Measurements from ENCODE around the gene DNAAF8. TPM values are rescaled to one million over a fixed set of nuclear protein-coding genes. Genes with fewer than 3 reads are reported as not detected.

The DNAAF8 gene
- total RNA-seq, 4 donors from 2014 or later, result not detected

DNA sequence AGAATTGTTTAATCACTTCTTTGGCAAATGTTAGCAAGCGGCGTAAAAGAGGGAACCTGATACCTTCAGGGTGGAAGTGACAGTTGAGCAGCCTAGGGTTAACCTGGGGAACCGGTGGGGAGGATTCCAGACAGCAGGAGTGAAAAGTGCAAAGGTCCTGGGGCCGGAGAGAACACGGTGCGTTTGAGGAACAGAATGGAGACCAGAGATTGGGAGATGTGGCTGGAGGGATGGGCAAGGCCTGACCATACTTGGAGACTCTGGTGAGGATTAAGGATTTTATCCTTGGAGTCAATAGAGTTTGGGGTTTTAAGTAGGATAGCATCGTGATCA lies 34.9 kb downstream of the DNAAF8 start:
- Histone ChIP-seq H3K27ac (peak overlapping the region in 1 of 4 donors; percentile 90), H3K4me1 (peaks cover 0 to 29% (median 14%) of the 10 kb centered on the region in 4 donors), H3K27me3 (no peaks in the 10 kb centered on the region), H3K4me3 (peak overlapping the region in 3 of 4 donors; percentile 40 to 78 (median 68)), H3K36me3 (peaks cover 0 to 8% (median 0%) of the 10 kb centered on the region in 3 donors), H3K9me3 (no peaks in the 10 kb centered on the region)
- DNase-seq, result no peak
- TF ChIP-seq, protein P1, sequence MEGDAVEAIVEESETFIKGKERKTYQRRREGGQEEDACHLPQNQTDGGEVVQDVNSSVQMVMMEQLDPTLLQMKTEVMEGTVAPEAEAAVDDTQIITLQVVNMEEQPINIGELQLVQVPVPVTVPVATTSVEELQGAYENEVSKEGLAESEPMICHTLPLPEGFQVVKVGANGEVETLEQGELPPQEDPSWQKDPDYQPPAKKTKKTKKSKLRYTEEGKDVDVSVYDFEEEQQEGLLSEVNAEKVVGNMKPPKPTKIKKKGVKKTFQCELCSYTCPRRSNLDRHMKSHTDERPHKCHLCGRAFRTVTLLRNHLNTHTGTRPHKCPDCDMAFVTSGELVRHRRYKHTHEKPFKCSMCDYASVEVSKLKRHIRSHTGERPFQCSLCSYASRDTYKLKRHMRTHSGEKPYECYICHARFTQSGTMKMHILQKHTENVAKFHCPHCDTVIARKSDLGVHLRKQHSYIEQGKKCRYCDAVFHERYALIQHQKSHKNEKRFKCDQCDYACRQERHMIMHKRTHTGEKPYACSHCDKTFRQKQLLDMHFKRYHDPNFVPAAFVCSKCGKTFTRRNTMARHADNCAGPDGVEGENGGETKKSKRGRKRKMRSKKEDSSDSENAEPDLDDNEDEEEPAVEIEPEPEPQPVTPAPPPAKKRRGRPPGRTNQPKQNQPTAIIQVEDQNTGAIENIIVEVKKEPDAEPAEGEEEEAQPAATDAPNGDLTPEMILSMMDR (IDR thresholded peaks at IDR 0.05), result no peak
- TF ChIP-seq POLR2A (IDR thresholded peaks at IDR 0.05), result no peak

GRCh38 chr16:4771646-4772045 lies 37.3 kb downstream of the DNAAF8 start:
- DNase-seq, result no peak
- TF ChIP-seq POLR2A (IDR thresholded peaks at IDR 0.05), result no peak
- TF ChIP-seq, protein P1 (IDR thresholded peaks at IDR 0.05), result no peak

GRCh38 chr16:4772351-4772750 lies 38.0 kb downstream of the DNAAF8 start:
- Histone ChIP-seq H3K4me1 (peaks cover 0 to 13% (median 8%) of the 10 kb centered on the region in 4 donors), H3K27ac (no peak overlapping the region), H3K36me3 (no peaks in the 10 kb centered on the region), H3K4me3 (no peak overlapping the region), H3K27me3 (no peaks in the 10 kb centered on the region), H3K9me3 (no peaks in the 10 kb centered on the region)
- no peak for TF ChIP-seq POLR2A (IDR thresholded peaks at IDR 0.05)
- TF ChIP-seq, protein P1 (IDR thresholded peaks at IDR 0.05), result no peak
- no peak for DNase-seq

More at GRCh38 chr16:4771646-4772045, 37.3 kb downstream of the DNAAF8 start:
- H3K27me3 ChIP-seq, result no peaks in the 10 kb centered on the region
- no peak overlapping the region for H3K4me3 ChIP-seq
- no peaks in the 10 kb centered on the region for H3K36me3 ChIP-seq
- no peaks in the 10 kb centered on the region for H3K9me3 ChIP-seq
- peaks cover 0 to 15% (median 9%) of the 10 kb centered on the region in 4 donors for H3K4me1 ChIP-seq
- no peak overlapping the region for H3K27ac ChIP-seq

DNA sequence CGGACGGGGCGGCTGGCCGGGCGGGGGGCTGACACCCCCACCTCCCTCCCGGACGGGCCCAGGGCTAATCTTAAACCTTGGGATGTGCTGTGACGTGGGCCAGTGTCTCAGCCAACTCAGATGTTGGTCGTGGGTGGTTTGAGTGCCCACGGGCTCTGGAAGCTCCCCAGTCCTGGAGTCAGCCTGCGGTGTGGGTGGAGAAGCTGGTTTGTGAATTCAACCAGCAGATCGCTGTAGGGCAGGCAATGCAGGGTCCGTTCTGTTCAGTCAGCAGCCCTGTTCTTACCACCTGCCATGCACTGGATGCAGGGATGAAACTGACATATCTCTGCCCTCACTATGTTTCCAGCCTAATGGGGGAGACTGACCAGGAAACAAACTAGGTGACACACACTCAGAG lies 40.7 kb downstream of the DNAAF8 start:
- Histone ChIP-seq H3K27me3 (no peaks in the 10 kb centered on the region), H3K27ac (no peak overlapping the region), H3K4me3 (no peak overlapping the region), H3K4me1 (no peaks in the 10 kb centered on the region), H3K36me3 (no peaks in the 10 kb centered on the region), H3K9me3 (no peaks in the 10 kb centered on the region)
- TF ChIP-seq, protein P1 (IDR thresholded peaks at IDR 0.05), result no peak
- TF ChIP-seq POLR2A (IDR thresholded peaks at IDR 0.05), result no peak
- no peak for DNase-seq

DNA sequence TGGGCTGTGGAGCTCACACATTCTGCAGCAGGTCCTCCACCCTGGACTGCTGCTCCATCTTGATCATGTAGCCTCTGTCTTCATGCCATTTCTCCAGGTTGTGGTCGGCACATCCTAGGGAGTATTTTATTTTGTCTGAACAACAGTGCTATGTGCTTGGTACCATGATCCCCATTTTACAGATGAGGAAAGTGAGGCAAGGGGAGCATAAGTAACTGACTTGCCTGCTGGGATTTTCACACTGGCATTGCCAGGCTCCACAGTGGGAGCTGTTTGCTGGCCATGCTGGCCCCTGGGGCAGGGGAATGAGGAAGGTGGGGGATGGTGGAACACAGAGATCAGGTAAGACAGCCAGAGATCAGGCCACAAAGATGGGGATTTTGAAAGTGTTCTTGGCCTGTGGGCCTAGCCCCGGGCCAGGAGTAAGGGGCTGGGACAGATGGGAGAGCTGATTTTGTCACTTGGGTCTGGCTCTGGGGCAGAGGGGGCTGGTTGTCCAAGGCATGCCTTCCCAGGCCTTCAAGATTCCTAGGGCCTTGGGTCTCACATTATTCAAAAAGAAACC lies 41.9 kb downstream of the DNAAF8 start:
- no peaks in the 10 kb centered on the region for H3K4me1 ChIP-seq

More for the DNA sequence above, 41.9 kb downstream of the DNAAF8 start:
- Histone ChIP-seq H3K9me3 (no peaks in the 10 kb centered on the region), H3K36me3 (no peaks in the 10 kb centered on the region), H3K27me3 (no peaks in the 10 kb centered on the region), H3K27ac (no peak overlapping the region), H3K4me3 (no peak overlapping the region)
- TF ChIP-seq POLR2A (IDR thresholded peaks at IDR 0.05), result no peak
- TF ChIP-seq, protein P1 (IDR thresholded peaks at IDR 0.05), result no peak
- no peak for DNase-seq
